Inferior parietal cortex (tissue), 1 donor: ENCODE measurements around the gene ABLIM2.

ENCODE experiments used
- DNase-seq: peaks from one replicate; pipeline ENCODE4 v3.0.0-alpha.2; 2016; ENCODE audit errors: extremely low spot score

Gene ABLIM2

DNA sequence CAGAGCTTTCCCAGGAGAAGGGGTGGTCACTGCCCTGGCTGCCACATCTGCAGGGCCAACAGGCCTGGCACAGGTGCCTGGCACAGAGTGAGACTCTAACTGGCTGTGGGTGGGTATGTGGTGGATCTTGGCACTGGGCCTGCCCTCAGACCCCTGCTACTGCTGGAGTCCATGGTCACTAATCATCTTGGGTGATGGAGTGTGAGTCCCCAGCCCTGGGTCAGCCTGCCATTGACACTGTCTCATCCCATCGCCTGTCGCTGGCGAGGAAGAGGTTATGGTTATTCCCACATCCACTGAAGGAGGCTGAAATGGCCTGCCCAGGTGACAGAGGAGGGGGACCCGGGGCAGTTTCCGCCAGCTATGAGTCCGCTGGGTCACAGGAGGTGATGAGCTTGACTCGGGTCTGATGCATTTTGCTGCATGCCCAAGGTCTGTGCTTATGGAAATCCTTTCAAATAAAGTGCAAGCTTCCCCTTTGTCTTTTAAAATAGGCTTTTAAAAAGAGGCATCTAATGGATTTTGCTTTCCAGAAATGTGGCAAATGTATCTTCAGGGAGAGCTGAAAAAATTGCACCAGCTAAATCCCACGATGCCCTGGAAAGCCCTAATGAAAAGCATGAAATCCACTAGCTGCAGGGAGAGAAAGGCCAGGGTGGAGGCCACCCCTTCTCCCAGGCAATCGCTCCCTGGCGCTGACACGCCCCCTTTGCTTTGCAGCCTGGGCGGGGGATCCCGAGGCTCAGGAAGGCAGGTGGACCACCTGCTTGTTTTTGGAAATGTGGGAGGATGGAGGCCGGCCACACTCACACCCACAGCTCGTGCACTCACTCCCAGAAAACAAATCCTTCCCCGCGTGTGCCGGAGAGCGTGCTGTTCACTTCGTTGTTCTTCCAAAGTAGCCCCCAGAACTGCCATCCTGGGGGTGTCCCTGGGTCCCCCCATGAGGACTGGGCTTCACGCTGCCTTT, 54.9 kb downstream of the ABLIM2 start:
- DNase-seq: no peak

- no peak for DNase-seq
Observed at GRCh38 chr4:8102831-8103230, 55.8 kb downstream of the ABLIM2 start.

- no peak for DNase-seq
Observed at GRCh38 chr4:8102076-8102355, 56.6 kb downstream of the ABLIM2 start.

DNA sequence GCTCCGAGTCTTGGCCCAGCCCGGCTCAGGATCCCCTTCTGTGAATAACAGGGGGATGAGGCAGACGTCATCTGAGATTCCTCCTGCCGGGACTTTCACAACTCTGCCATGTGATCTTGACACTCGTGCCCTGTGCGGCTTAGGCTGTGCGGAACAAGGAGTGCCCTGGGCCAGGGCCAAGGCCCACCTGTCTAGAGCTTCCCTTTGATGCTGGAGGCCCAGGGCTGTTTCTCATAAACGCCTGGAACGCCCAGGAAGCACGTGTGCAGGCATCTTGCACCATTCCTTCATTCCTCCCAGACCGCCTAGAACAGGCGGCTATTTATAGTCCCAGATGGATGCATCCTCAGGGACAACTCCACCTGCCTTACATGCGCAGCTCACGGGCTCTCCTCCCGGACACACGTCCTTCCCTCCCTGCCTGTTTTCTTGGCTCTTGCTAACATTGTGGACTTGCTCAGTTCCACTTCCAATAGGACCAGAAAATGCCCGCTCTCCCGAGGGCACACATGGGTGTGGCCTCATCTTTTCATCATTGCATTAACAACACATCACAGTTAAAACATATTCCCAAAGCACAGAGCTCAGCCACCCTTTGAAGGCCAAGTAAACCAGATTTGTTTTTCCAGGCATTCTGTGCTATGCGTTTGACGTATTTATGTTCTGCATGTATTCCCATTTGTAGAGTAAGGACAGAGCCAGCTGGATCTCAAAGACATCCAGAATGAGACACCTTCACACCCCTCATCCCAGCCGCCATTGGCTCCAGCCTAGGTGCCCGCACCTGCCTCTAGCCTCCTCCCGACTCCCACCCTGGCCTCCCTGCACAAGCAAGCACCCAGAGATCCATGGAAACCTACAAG, 57.2 kb downstream of the ABLIM2 start:
- DNase-seq: no peak

GRCh38 chr4:8099981-8100464, 58.6 kb downstream of the ABLIM2 start:
- no peak for DNase-seq

DNA sequence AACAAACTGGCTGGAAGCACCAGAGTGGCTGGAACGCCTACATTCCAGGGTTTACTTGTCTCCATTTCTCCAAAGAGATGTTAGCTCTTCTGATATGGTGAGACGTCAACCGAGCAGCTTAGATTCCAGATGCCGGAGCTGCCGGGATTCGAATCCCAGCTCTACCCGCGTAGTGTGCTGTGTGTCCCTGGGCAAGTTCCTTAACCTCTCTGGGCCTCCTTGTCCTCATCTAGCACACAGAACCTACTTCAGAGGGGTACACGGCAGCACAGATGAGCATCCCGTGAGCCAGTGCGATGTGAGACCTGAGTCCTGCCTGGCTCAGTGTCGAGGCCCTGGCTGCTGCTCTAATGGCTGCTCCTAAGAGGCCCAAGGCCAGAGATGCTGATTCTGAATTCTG, 60.1 kb downstream of the ABLIM2 start:
- DNase-seq: no peak

- DNase-seq: no peak
Observed at GRCh38 chr4:8097721-8098345, 60.8 kb downstream of the ABLIM2 start.

- no peak for DNase-seq
Observed at GRCh38 chr4:8097141-8097541, 61.5 kb downstream of the ABLIM2 start.

DNA sequence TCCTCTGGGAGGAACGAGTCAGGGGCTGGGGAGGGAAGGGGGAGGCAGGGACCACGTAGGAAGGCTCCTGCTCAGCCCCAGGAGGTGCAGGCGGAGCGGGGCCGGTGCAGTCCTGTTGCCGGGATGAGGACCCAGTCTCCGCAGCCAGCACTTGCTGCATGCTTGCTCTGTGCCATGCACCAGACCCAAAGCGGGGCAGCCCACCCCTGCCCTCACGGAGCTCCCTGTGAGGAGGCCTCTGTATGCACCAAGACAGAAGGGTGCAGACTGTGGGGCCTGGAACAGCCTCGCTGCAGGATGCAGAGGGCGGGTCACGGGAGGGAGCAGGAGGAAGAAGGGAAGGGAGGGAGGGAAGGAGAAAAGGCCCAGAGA, 61.9 kb downstream of the ABLIM2 start:
- DNase-seq: no peak

GRCh38 chr4:8095956-8096689, 62.5 kb downstream of the ABLIM2 start:
- no peak for DNase-seq

- no peak for DNase-seq
Observed at GRCh38 chr4:8093587-8094274, 64.9 kb downstream of the ABLIM2 start.

DNA sequence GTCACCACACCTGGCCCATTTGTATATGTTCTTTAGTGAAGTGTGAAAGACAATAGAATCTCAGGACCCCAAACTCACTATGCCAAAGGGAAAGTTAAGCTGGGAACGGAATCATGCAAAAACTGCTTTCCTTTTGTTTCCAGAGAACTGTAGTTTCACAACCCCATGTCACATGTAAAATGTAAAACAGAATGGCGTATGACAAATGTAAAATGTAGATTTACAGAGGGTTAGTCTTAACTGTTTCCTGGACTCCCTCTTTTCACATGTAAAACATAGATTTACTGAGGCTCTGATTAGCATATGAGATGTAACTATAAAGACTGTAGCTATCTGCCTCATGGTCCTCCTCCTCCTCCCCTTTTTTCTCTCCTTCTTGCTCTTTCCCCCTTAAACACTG, 66.3 kb downstream of the ABLIM2 start:
- no peak for DNase-seq

- DNase-seq: no peak
Observed at GRCh38 chr4:8090744-8091301, 67.8 kb downstream of the ABLIM2 start.

GRCh38 chr4:8090312-8090711, 68.3 kb downstream of the ABLIM2 start:
- DNase-seq: no peak

DNA sequence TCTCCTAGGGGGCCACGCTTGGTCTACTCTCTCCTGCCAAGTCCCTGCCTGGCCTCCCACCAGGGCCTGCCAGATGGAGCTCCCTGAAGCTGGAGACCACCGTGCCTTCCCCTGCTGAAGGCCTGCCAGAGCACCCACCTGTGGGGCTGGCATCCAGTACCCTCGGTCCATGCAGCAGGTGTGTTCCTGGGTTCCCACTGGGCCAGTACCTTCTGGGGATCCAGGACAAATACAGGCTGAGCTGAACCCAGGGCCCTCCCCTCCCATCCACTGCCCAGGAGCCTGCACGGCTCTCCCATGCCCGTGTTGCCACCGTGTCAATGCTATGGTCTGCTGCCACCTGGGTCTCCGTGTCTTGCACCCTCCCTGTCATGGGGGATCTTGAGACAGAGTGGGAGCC, 68.8 kb downstream of the ABLIM2 start:
- no peak for DNase-seq

DNA sequence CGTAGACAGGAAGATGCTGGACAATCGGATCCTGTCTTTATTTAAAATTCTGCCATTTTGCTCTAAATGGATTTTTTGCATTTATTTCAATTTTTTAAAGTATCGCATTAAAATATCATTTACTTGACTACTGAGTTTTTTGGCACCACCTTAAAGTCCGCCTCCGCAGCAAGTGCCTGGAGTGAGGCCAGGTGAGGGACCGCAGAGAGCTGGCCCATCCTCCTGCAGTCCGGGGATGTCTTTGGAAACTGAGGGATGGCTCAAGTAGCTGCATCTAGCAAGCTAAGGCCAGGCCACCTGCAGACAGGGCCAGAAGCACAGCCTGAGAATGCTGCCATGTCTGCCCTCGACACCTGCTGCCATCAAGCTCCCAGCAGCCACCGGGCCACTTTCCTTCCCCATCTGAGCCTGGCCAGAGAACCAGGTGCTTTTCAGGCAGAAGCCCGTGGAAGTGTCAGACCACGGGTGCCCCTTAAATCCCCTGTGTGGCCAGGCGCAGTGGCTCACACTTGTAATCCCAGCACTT, 69.6 kb downstream of the ABLIM2 start:
- no peak for DNase-seq

- DNase-seq: no peak
Observed at GRCh38 chr4:8087921-8088495, 70.6 kb downstream of the ABLIM2 start.

GRCh38 chr4:8086783-8087445, 71.7 kb downstream of the ABLIM2 start:
- DNase-seq: no peak

DNA sequence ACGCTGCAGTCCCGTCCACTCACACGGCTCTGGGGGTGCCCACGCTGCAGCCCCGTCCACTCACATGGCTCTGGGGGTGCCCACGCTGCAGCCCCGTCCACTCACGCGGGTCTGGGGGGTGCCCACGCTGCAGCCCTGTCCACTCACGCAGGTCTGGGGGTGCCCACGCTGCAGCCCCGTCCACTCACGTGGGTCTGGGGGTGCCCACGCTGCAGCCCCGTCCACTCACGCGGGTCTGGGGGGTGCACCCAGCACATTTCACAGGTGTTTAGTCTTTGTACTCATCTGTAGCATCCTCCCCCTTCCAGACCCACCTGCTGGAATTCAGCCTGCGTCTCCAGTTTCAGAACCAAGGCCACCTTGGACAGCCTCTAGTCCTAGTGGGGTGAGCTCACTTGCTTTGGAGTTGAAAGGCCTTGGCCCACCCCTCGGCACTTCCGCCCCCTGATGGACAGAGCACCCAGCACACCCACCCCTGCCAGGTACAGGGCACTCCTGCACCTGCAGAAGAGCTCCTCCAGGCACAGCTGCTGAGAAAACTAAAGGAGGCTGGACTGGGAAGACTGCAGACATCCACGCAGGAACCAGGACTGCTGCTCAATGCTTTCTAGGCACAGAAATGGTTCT, 73.0 kb downstream of the ABLIM2 start:
- no peak for DNase-seq
